ENCODE measurements around the gene SCAMP1.

GRCh38 chr5:78377056-78377717, 16.8 kb downstream of the SCAMP1 start:
- TF ChIP-seq POLR2A (IDR thresholded peaks at IDR 0.05; ENCODE audit: low read length) = no peak
- no peak for TF ChIP-seq GATA1 (IDR thresholded peaks at IDR 0.05; ENCODE audit: low read depth, low read length)
